Prostate gland (tissue), 2 donors: ENCODE measurements around the gene CIC.

ENCODE experiments used
- POLR2AphosphoS5 ChIP-seq: sonication (generic); formaldehyde crosslinking; IDR thresholded peaks from one replicate; pipeline ENCODE4 v1.6.1; 2017; ENCODE audit warnings: antibody characterized with exemption
- TF ChIP-seq, protein P1 (sequence below), 4 experiments: fragments of 200-600 bp in 2 of 4; fragments of 450-650 bp in 2 of 4; sonication (generic) in 2 of 4; IDR thresholded peaks; 1 replicate in 3 of 4; 2 replicates in 1 of 4; pipeline ENCODE4 v1.5.1; 2016 to 2019; ENCODE audit warnings: antibody characterized with exemption in 4 of 4, mild to moderate bottlenecking in 2 of 4, moderate library complexity in 2 of 4

DNA sequence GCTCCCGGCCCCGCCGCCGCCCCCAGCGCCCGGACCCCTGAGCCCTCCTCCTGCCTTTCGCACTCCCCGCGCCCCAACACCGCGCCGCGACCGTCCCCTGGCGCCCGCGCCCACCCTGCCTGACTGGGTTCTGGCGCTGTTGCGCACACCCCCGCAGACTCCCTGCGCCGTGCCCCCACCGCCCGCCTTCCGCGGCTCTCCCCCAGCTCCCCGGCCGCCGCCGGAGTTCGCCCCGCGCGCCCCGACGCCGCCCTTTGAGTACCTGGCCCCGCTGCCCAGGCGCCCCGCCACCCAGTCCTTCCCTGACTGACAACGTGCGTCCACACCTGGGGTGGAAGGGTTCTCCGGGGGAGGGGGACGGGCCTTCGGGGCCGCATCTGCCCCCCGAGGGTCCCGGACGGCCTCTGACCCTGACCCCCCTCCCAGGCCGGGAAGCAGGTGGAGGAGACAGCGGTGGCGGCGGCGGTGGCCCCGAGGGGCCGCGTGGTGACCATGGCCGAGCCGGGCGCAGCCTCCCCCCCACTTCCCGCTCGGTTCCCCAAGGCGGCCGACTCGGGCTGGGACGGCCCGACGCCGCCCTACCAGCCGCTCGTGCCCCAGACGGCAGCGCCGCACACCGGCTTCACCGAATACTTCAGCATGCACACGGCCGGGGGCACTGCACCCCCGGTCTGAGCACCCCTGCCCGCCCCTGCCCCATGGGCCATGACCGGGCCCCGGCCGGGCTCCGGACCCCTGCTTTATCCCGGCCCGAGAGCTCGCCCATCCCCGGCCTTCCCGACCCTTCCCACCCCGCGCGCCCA, 55.0 kb downstream of the CIC start:
- TF ChIP-seq, protein P1, sequence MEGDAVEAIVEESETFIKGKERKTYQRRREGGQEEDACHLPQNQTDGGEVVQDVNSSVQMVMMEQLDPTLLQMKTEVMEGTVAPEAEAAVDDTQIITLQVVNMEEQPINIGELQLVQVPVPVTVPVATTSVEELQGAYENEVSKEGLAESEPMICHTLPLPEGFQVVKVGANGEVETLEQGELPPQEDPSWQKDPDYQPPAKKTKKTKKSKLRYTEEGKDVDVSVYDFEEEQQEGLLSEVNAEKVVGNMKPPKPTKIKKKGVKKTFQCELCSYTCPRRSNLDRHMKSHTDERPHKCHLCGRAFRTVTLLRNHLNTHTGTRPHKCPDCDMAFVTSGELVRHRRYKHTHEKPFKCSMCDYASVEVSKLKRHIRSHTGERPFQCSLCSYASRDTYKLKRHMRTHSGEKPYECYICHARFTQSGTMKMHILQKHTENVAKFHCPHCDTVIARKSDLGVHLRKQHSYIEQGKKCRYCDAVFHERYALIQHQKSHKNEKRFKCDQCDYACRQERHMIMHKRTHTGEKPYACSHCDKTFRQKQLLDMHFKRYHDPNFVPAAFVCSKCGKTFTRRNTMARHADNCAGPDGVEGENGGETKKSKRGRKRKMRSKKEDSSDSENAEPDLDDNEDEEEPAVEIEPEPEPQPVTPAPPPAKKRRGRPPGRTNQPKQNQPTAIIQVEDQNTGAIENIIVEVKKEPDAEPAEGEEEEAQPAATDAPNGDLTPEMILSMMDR (IDR thresholded peaks at IDR 0.05): peak in 1 of 4 experiments; percentile 4
- no peak for TF ChIP-seq POLR2AphosphoS5
